HG03045 (cell line): ENCODE results near the gene SLC25A19.
A peak's percentile ranks its signal among the peaks of the same experiment; 100 is the strongest.

Experiments used
- ATAC-seq: cut with Tn5 transposase; IDR thresholded peaks from one replicate; pipeline ENCODE4 v1.9.1; 2021; ENCODE audit warnings: mild to moderate bottlenecking, moderate library complexity; ENCODE audit not compliant: unreplicated experiment

Gene SLC25A19

DNA sequence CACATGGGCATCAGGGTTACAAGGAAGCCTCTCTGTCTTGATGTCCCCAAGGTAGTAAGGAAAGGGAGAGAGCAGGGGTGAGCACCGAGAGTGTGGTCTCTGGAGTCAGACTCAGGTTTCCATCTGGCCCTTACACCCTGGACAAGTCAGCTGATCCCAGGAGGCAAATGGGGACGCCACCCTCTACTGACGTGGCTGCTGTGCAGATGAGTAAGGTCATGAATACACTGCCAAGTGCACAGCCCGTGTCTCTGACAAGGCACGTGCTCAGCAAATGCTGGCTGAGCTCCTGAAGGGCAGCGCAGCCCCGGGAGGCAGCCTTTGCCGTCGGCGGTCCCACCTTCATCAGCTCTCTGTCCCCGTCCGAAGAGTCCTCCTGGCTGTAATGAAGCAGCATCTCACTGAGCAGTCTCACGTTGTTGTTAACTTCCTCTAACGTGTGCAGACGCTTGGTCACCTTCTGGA is 47.2 kb downstream of the SLC25A19 start:
- no peak for ATAC-seq

- no peak for ATAC-seq
Observed at GRCh38 chr17:75241502-75241901, 47.7 kb downstream of the SLC25A19 start.

- ATAC-seq, result no peak
Observed at GRCh38 chr17:75241143-75241430, 48.1 kb downstream of the SLC25A19 start.

GRCh38 chr17:75240394-75241142 is 48.7 kb downstream of the SLC25A19 start:
- ATAC-seq, result no peak

GRCh38 chr17:75239778-75240393 is 49.3 kb downstream of the SLC25A19 start:
- no peak for ATAC-seq

DNA sequence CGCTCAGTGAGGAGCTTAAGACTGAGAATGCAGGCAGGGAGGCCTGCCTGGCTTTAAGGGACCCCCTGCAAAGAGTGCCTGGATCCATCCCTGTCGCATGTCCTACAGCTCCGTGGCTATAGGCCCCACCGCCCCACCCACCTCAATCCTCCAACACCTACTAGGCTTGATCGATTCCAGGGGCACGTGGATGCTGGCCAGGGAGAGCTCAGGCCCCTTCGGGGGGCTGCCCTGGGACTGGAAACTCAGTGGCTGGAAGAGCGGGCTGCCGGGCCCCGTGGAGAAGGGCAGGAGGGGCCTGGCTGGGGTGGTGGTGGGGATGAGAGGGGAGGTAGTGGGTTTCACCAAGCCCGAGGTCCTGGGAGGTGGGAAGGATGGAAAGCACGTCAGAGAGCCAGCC is 50.0 kb downstream of the SLC25A19 start:
- no peak for ATAC-seq

- ATAC-seq, result peak; percentile 48
Observed at GRCh38 chr17:75238684-75239191, 50.5 kb downstream of the SLC25A19 start.

- no peak for ATAC-seq
Observed at GRCh38 chr17:75238020-75238580, 51.1 kb downstream of the SLC25A19 start.

DNA sequence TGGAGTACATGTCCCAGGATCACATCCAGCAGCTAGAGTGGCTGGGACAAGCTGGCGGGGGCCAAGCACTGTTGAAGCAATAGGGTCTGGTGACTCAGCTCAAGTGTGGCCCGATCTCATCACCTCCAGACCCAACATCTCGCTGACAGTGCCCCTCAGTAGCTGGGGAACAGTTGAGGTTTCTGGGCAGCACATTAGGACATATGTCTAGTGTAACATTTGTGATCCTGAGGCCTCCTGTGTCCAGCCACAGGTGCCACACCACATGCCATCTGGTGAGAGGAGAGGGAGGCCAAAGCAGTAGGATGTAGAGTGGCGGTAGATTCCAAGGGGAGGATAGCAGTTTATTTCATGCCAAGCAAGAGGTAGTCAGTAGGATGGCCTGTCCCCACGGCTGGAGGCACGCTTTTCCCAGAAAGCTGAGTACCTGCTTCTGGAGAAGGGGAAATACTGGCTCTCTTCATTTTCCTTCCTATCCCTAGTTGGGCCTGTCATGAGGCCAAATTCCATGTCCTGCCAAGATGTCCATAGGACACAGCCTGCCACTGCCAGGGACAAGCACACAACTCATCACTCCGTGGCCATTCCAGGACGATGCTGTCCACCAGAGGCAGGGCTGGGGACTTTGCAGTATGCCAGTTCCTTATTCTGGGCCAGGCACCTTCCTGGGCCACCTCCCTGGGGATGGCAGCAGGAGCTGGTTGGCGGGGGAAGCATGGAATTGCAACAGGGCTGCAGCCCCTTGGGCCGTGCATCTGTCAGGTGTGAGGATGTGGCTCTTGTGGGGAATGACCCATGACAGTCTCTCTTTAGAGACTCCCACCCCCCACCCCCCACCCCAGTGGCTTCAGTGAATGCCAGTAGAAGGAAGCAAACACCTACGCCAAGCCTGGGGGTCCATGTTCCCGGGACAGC is 51.9 kb downstream of the SLC25A19 start:
- ATAC-seq, result no peak

DNA sequence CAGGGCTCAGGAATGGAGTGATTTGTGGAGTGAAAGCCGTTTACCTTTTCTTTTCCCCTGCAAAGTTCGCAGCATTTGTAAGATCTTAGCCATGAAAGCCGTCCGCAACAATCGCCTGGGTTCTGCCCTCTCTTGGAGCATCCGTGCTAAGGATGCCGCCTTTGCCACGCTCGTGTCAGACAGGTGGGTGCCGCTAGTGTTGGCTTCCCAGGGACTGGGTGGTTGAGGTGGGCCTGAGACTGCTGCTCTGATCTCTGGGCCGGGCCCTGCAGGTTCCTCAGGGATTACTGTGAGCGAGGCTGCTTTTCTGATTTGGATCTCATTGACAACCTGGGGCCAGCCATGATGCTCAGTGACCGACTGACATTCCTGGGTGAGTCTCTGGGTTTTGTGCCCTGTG is 56.4 kb downstream of the SLC25A19 start:
- no peak for ATAC-seq

GRCh38 chr17:75231741-75232464 is 57.3 kb downstream of the SLC25A19 start:
- ATAC-seq, result no peak

DNA sequence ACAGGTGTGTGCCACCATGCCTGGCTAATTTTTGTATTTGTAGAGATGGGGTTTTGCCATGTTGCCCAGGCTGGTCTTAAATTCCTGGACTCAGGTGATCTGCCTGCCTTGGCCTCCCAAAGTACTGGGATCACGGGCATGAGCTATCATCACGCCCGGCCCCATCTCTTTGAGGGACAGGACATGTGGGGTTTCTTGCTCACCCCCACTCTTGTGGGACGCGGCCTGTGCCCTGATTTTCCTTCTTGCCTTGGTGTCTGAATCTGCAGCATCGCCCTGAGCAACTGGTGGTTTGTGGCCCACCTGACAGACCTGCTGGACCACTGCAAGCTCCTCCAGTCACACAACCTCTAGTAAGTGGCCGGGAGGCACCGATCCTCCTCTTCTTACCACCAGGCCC is 58.2 kb downstream of the SLC25A19 start:
- ATAC-seq, result no peak

DNA sequence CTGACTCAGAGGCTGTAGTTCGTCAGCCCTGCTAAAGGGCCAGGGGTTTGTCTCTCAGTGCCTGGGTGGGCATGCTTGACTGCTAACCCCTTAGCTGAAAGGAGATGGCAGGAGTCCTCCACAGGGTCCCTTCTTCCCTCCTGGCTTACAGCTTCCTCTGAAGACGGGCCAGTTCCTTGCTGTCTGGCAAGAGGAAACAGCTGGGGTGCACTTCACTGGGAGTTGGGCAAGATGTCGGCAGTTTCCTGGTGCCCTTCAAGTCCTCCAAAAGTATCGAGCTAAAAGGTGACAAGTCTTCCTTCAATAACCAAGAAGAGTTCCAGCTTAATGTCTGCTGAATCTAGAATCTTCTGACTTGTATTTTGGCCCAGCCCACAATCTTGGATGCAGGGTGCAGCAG is 60.4 kb downstream of the SLC25A19 start:
- ATAC-seq, result no peak

DNA sequence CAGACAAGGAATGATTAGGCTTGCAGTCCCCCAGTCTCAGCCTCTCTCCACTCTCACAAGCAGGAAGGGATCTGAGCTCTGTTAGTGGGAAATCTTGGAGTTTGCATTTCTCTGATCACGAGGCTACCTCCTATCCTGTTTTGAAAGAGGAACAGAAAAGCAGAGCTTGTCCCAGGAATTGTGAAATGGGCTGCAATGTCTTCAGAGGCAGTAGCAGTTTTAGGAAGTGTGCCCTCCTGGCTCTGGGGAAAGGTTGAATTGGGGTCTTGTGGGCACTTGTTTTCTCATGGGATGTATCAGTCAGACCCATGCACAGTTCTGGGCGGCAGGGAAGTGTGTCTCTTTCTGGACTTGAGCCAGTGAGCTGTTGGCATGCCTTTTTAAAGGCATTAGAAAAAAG is 60.9 kb downstream of the SLC25A19 start:
- ATAC-seq, result no peak

GRCh38 chr17:75227729-75228128 is 61.5 kb downstream of the SLC25A19 start:
- ATAC-seq, result no peak

GRCh38 chr17:75225016-75225415 is 64.2 kb downstream of the SLC25A19 start:
- ATAC-seq, result no peak
